ENCODE measurements around the gene KDM2B.

DNA sequence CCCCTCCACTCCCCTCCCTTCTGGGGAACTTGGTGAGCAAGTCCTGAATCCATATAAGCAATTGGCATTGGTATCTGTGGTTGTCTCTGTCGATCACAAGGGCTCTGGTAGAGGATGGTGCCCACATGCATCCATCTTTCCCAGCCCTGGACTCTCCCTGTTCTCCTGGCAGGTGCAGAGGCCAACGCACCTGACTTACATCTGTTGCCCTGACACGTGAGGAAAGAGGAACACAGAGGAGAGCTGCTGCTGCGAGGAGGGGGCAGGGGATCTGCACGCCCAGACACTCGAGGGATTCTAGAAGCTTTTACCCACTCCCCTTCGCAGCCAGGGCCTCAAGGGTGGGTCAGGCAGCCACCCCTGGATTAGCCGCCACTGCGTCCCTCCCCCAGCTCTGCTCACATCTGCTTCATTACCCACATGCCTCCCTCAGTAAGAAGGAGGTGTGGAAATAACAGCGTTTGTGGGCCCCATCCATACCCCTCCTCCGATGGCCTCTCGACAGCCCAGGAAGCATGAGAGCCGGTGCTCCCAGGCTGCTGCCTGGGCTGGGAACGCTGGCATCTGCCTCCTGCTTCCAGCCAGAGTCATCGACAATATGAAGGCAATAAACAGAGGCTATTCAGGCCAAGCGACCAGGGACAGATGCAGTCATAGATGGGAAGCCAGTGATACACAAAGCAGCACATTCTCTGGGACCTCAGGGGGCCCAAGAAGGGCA lies 56.5 kb downstream of the KDM2B start:
- TF ChIP-seq, protein P1, sequence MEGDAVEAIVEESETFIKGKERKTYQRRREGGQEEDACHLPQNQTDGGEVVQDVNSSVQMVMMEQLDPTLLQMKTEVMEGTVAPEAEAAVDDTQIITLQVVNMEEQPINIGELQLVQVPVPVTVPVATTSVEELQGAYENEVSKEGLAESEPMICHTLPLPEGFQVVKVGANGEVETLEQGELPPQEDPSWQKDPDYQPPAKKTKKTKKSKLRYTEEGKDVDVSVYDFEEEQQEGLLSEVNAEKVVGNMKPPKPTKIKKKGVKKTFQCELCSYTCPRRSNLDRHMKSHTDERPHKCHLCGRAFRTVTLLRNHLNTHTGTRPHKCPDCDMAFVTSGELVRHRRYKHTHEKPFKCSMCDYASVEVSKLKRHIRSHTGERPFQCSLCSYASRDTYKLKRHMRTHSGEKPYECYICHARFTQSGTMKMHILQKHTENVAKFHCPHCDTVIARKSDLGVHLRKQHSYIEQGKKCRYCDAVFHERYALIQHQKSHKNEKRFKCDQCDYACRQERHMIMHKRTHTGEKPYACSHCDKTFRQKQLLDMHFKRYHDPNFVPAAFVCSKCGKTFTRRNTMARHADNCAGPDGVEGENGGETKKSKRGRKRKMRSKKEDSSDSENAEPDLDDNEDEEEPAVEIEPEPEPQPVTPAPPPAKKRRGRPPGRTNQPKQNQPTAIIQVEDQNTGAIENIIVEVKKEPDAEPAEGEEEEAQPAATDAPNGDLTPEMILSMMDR (IDR thresholded peaks at IDR 0.05), result no peak
- TF ChIP-seq MEF2A (IDR thresholded peaks at IDR 0.05; ENCODE audit: borderline replicate concordance, low read depth), result no peak

Data from SK-N-SH (cell line).